GM12874 (cell line): ENCODE data around the gene NEK1.

Experiments used
- CTCF ChIP-seq: IDR thresholded peaks from 2 replicates; pipeline ENCODE4 v1.5.1; 2011; ENCODE audit warnings: low read depth, mild to moderate bottlenecking, control low read depth, low read length, moderate library complexity; ENCODE audit not compliant: insufficient read depth

Gene NEK1

GRCh38 chr4:169491211-169491610 lies 121.2 kb downstream of the NEK1 start:
- TF ChIP-seq CTCF, result no peak

GRCh38 chr4:169489306-169489705 lies 123.1 kb downstream of the NEK1 start:
- TF ChIP-seq CTCF, result no peak

GRCh38 chr4:169485791-169486742 lies 126.3 kb downstream of the NEK1 start:
- peak; percentile 47; the same call in 1 of the 2 replicates for TF ChIP-seq CTCF

- no peak for TF ChIP-seq CTCF
Observed at GRCh38 chr4:169485086-169485485, 127.3 kb downstream of the NEK1 start.

GRCh38 chr4:169484485-169484884 lies 127.9 kb downstream of the NEK1 start:
- no peak for TF ChIP-seq CTCF

GRCh38 chr4:169464080-169464479 lies 148.3 kb downstream of the NEK1 start:
- no peak for TF ChIP-seq CTCF

GRCh38 chr4:169460081-169460480 lies 152.3 kb downstream of the NEK1 start:
- no peak for TF ChIP-seq CTCF
